GM06990 (cell line): ENCODE measurements around the gene OVCA2.
A peak's percentile ranks its signal among the peaks of the same experiment; 100 is the strongest.

Source experiments
- DNase-seq: peaks from one replicate; pipeline ENCODE4 v3.0.0-alpha.2; 2011; ENCODE audit not compliant: insufficient read length; ENCODE audit errors: extremely low read depth
- H3K27me3 ChIP-seq: replicated peaks from 2 replicates; pipeline ENCODE4 v1.6.0; 2011; ENCODE audit warnings: low read length; ENCODE audit not compliant: control insufficient read depth, insufficient read depth
- H3K36me3 ChIP-seq: 2 replicates; pipeline ENCODE4 v1.5.1; 2011; ENCODE audit warnings: low read length; ENCODE audit not compliant: control insufficient read depth, insufficient read depth
- H3K4me3 ChIP-seq: replicated peaks from 2 replicates; pipeline ENCODE4 v1.5.1; 2011; ENCODE audit warnings: low read depth, mild to moderate bottlenecking, control low read depth, low read length
- CTCF ChIP-seq: IDR thresholded peaks from 2 replicates; pipeline ENCODE4 v1.5.1; 2011; ENCODE audit warnings: low read length, control low read depth, mild to moderate bottlenecking, inconsistent platforms; ENCODE audit not compliant: insufficient read depth, poor library complexity, severe bottlenecking

The OVCA2 gene

GRCh38 chr17:2056206-2057174, 14.7 kb downstream of the OVCA2 start:
- peak; percentile 79 for DNase-seq
- TF ChIP-seq CTCF: peak; percentile 28

GRCh38 chr17:2057175-2057759, 15.4 kb downstream of the OVCA2 start:
- peak overlapping the region; percentile 40 for H3K4me3 ChIP-seq
- H3K27me3 ChIP-seq: no peaks in the 10 kb centered on the region
- no peak for TF ChIP-seq CTCF
- H3K36me3 ChIP-seq: peaks cover 23% of the 10 kb centered on the region
- no peak for DNase-seq

More at GRCh38 chr17:2056206-2057174, 14.7 kb downstream of the OVCA2 start:
- H3K27me3 ChIP-seq: no peaks in the 10 kb centered on the region
- H3K4me3 ChIP-seq: peak overlapping the region; percentile 78
- peaks cover 22% of the 10 kb centered on the region for H3K36me3 ChIP-seq

GRCh38 chr17:2057760-2058585, 16.2 kb downstream of the OVCA2 start:
- peak; percentile 70 for DNase-seq
- H3K27me3 ChIP-seq: no peaks in the 10 kb centered on the region

GRCh38 chr17:2058586-2059546, 17.0 kb downstream of the OVCA2 start:
- H3K4me3 ChIP-seq: peak overlapping the region; percentile 39
- H3K27me3 ChIP-seq: no peaks in the 10 kb centered on the region
- TF ChIP-seq CTCF: peak; percentile 76
- peak; percentile 79 for DNase-seq
- peaks cover 23% of the 10 kb centered on the region for H3K36me3 ChIP-seq

More at GRCh38 chr17:2057760-2058585, 16.2 kb downstream of the OVCA2 start:
- Histone ChIP-seq H3K36me3 (peaks cover 23% of the 10 kb centered on the region), H3K4me3 (peak overlapping the region; percentile 39)
- TF ChIP-seq CTCF: no peak
